ENCODE measurements around the gene MAPK8. TPM values are rescaled to one million over a fixed set of nuclear protein-coding genes. Genes with fewer than 3 reads are reported as not detected.
"Not testable (repeated sequence)": the region's sequence is repeated elsewhere in the genome, so short reads cannot be mapped to it uniquely, and the experiment has no call there.

Gene MAPK8
- total RNA-seq, 1 donor from 2014 or later: 36.9 TPM

DNA sequence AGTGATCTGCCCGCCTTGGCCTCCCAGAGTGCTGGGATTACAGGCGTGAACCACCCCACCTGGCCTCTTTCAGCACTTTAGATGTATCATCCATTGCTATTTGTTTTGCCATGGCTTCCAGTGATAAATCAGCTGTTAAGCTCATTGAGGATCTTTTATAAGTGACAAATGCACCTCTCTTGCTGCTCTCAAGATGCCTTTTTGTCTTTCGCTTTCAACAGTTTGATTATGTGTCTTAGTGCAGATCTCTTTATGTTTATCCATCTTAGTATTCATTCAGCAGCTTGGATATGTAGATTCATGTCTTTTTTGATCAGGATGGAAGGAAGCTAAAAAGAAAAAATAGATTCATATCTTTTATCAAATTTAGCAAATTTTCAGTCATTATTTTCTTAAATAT lies 105.6 kb downstream of the MAPK8 start:
- intact Hi-C loops (cut with micrococcal nuclease): no loop called here

DNA sequence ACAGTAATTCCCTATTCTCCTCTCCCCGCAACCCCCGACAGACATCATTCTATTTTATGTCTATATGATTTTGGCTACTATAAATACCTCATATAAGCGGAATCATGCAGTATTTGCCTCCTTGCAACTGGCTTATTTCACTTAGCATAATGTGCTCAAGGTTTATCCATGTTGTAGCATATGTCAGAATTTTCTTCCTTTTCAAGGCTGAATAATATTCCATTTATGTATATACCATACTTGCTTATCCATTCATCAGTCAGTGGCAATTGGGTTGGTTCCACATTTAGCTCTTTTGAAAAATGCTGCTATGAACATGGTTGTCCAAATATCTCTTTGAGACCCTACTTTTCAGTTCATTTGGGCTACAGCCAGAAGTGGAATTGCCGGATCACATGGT lies 106.5 kb downstream of the MAPK8 start:
- intact Hi-C loops (cut with micrococcal nuclease): no loop called here

DNA sequence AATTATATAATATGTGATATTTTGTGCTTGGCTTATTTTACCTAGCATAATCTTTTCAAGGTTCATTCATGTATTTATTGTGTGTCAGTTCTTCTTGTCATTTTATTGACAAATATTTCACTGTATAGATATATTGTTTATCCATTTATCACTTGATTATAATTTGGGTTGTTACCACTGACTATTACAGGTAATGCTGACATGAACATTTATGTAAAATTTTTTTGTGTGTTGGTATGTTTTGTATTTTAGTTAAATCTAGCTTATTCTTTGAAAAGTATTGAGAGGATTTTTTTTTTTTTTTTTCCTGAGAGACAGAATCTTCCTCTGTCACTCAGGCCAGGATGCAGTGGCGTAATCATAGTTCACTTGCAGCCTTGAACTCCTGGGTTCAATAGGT lies 107.7 kb downstream of the MAPK8 start:
- intact Hi-C loops (cut with micrococcal nuclease): no loop called here

DNA sequence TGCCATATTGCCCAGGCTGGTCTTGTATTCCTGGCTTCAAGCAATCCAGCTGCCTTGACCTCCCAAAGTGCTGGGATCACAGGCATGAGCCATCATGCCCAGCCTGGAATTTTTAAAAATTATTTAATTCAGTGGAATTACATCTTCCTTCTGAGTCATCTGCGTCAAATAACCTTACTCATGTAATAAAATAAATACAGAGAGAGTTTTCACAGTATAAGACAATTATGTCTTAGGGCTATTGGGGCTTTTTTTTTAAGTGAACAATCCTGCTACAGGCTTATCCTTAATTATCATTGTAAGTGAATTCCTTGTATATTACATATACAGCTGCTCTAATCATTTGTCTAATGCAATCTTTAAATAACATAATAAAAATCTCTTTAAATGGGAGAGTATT lies 108.3 kb downstream of the MAPK8 start:
- intact Hi-C loops (cut with micrococcal nuclease): no loop called here

DNA sequence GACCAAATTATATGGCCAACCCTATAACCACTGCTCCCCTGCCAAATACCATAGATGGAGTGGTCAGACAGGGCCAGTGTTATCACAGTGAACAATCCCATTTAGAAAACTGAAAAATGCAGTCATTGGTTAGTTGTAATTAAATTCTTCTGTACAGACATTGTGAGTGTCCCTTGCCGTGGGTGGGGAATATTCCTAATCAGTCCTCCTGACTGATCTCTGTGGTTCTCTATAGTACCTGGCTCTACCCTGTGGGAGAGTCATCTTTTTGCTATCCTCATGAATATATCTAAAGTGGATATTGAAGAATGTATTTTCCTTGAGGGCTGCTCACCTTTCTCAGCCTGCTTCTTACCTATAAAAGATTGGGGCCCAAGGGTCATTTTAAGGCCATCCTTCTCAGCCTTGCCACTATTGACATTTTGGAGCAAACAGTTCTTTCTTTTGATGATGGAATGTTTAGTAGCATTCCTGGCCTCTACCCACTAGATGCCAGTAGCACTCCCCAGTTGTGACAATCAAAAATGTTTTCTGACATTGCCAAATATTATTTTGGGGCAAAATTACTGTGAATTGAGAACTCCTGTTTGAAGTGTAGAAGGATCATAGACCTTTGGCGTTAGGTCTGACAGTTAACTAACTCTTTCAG lies 110.2 kb downstream of the MAPK8 start:
- intact Hi-C loops (cut with micrococcal nuclease): no loop called here

GRCh38 chr10:48417374-48417773 lies 110.9 kb downstream of the MAPK8 start:
- intact Hi-C loops (cut with micrococcal nuclease): no loop called here

DNA sequence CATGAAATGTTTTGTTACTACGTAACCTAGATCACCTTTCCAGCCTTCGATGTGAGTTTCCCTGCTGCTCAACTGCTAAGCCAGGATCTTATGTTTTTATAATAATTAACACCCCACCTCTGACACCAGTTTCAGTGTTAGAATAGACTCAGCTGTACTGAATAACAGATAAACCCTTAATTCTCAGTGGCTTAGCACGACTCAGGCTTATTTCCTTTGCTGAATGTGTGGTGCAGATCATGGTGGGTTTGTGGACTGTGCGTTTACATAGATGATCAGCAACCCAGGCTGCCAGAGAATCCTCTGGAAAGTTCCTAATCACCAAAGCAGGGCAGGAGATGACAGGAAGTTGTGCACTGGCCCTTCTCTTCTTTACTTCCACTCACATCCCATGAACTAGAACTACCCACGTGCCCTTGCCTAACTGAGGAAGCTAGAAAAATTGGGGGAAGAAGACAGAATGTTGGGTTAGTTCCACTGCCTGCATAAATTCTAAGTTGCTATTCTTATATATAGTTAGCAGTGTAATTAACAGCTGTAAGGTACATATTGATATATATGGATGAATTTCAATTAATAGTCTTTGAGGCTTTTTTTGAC lies 111.8 kb downstream of the MAPK8 start:
- intact Hi-C loops (cut with micrococcal nuclease): no loop called here

DNA sequence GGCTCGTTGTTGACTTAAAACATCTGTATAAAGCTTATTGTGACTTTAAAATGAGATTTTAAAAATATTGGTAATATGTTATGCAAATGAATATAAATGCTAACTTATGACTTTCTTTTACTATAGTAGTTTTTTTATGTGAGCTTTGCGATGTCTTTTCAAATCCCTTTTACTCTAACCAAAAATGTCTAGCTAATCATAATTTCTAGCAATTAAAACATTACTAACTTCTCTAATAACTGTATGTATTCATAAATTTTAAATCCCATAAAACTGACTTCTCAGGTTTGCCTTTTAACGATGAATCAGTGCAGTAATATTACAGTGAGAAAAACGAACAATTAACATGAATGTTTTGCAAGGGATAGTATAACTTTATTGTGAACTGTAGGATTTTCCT lies 113.2 kb downstream of the MAPK8 start:
- intact Hi-C loops (cut with micrococcal nuclease): no loop called here

DNA sequence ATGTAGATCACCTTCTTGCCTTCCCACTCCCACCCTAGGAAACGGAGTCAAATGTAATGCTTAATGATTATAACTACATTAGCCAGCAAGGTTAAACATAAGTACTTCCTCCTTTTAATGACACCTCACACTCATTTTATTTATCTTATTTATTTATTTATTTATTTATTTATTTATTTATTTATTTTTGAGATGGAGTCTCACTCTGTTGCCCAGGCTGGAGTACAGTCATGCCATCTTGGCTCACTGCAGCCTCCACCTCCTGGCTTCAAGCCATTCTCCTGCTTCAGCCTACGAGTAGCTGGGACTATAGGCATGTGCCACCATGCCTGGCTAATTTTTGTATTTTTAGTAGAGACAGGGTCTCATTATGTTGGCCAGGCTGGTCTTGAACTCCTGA lies 115.4 kb downstream of the MAPK8 start:
- intact Hi-C loops (cut with micrococcal nuclease): not testable (repeated sequence)

GRCh38 chr10:48423884-48424283 lies 117.4 kb downstream of the MAPK8 start:
- intact Hi-C loops (cut with micrococcal nuclease): no loop called here

DNA sequence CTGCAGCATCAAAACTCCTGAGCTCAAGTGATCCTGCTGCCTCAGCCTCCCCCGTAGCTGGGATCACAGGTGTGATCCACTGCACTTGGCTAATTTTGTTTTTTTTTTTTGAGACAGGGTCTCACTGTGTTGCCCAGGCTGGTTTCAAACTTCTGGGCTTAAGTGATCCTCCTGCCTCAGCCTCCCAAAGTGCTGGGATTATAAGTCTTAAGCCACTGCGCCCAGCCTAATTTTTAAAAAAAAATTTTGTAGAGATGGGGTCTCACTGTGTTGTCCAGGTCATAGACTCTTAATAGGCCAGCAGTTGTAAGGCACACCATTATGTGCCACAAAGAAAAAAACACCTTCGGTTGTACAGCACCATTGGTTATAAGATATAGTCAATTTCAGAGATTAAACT lies 122.4 kb downstream of the MAPK8 start:
- intact Hi-C loops (cut with micrococcal nuclease): no loop called here

- intact Hi-C loops (cut with micrococcal nuclease): no loop called here
Measured at GRCh38 chr10:48429309-48429708, 122.8 kb downstream of the MAPK8 start.

DNA sequence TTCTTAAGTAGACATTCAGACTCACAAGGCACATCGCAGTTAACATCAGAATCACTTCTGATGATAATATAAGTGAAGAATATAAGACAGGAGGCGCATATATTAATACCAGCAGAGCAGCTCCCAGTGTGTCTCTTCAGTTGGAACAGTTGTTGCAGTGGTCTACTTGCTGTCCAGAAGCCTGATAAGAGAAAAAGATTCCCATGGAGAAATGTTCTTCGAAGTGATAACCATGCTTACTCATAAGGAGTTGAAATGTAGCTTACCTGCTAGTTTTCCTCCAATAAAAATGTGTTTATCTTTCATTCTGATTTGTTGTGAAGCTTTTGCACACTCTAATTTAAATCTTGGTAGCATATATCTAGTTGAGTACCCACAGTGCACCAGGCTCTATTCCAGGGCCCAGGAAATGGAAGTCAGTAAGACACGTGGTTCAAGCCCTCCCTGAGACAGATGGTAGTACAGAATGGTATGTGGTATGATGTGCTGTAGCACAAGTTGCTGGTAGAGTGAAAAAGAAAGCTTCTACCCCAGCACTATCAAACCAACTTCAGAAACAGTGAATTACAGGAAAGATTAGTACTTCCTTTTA lies 124.0 kb downstream of the MAPK8 start:
- intact Hi-C loops (cut with micrococcal nuclease): no loop called here

DNA sequence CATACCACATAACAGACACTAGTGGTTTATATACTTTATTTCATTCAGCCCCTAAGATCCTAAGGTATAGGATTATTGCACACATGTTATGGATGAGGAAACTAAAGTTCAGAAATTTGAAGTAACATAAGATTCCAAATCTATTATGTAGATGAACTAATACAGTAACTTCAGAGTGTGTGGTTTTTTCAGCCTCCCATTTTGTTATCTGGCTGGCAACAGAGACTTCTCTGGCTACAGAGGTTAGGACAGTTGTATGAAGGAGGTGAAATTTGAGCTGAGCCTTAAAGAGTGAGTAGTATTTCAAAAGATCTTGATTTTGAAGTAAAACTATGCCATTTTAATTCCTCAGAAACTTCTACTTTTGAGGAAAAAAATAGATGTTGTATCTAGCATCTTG lies 125.4 kb downstream of the MAPK8 start:
- intact Hi-C loops (cut with micrococcal nuclease): no loop called here

GRCh38 chr10:48437546-48437945 lies 131.1 kb downstream of the MAPK8 start:
- intact Hi-C loops (cut with micrococcal nuclease): no loop called here

GRCh38 chr10:48439031-48439430 lies 132.6 kb downstream of the MAPK8 start:
- intact Hi-C loops (cut with micrococcal nuclease): no loop called here

DNA sequence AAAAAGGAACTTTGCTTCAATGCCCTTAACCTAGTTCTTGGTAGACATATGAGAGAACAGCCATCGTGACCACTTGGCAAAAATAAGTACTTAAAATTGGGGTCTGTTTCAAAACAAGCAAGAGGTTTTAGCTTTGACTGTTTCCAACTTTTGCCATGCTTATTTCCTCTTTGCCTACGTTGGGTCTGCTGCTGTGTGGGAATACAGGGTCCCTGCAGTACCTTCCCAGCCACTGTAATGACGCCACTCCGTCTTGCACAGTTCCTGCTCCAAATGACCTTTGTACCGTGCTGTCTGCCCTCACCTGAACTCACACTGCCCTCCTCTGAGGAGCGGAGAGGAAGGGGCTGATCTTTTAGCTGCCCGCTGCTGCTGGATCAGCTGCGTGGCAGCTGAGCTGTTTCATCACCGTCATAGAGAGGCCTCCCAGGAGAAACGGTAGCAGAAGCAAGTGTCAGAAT lies 133.1 kb downstream of the MAPK8 start:
- intact Hi-C loops (cut with micrococcal nuclease): no loop called here

DNA sequence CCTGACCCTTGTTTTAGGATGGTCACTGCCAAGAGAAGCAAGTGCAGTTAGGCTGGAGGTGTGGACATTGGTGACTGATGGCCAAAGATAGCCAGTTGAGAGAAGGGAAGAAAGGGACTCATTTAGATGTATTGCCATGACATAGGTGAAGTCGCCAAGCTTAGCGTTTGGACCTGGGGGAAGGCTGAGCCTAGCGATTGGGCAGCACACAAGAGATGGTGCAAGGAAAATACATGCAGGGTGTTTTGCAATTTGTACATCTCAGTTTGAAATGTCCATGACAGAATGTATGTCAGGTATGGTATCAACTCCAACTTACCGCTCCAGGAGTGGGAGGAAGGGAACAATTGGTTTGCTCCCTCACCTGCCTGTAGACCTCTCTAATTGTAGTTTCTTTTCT lies 134.3 kb downstream of the MAPK8 start:
- intact Hi-C loops (cut with micrococcal nuclease): no loop called here

DNA sequence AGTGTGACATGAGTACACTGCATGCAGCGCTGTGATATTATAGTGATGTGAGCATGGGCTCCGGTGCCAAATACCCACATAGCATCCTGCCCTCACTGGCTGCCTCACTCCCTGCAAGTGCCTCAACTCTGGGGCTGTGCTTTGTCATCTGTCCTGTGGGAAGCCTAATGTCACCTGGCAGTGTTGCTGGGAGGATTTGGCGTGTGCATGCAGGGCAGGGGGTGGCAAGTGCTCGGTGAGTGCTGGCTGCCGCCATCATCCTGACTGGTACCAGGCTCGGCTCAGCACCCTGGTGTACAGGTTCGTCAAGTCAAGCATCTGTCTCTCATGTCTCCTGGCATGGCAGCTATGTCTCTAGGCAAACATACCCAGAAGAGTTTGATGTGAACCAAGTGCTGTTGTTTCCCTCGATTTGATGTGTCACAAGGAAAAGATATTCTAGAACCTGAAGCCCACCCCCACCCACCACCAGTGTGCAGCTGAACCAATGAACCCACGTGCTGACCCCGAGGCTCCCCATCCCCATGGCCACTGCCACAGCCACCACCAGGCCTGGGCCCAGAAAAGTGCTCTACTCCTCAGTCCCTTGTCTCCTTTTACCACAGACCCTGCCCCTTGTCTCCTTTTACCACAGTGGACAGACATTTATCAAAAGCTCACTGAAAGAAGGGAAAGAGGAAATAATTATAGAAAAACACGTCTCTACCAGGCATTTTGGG lies 135.8 kb downstream of the MAPK8 start:
- intact Hi-C loops (cut with micrococcal nuclease): no loop called here

GRCh38 chr10:48442809-48443177 lies 136.3 kb downstream of the MAPK8 start:
- intact Hi-C loops (cut with micrococcal nuclease): no loop called here

GRCh38 chr10:48444266-48444665 lies 137.8 kb downstream of the MAPK8 start:
- intact Hi-C loops (cut with micrococcal nuclease): no loop called here
